Measurements from ENCODE around the gene IGHMBP2. TPM values are rescaled to one million over a fixed set of nuclear protein-coding genes. Genes with fewer than 3 reads are reported as not detected.

Gene IGHMBP2
- total RNA-seq, 4 donors from 2014 or later: 10.2 to 18.4 (median 11.7) TPM

GRCh38 chr11:68961245-68961644 is 57.6 kb downstream of the IGHMBP2 start:
- H3K9me3 ChIP-seq: no peaks in the 10 kb centered on the region
- 61 to 64% methylated on average over 8 of the region's 8 CpGs for whole genome bisulfite sequencing, 2 donors
- H3K27ac ChIP-seq: no peak overlapping the region
- DNase-seq: no peak
- intact Hi-C loops (cut with DNase I): no loop called here
- no peaks in the 10 kb centered on the region for H3K4me1 ChIP-seq
- H3K27me3 ChIP-seq: no peaks in the 10 kb centered on the region
- H3K36me3 ChIP-seq: no peaks in the 10 kb centered on the region
- TF ChIP-seq, protein P1, sequence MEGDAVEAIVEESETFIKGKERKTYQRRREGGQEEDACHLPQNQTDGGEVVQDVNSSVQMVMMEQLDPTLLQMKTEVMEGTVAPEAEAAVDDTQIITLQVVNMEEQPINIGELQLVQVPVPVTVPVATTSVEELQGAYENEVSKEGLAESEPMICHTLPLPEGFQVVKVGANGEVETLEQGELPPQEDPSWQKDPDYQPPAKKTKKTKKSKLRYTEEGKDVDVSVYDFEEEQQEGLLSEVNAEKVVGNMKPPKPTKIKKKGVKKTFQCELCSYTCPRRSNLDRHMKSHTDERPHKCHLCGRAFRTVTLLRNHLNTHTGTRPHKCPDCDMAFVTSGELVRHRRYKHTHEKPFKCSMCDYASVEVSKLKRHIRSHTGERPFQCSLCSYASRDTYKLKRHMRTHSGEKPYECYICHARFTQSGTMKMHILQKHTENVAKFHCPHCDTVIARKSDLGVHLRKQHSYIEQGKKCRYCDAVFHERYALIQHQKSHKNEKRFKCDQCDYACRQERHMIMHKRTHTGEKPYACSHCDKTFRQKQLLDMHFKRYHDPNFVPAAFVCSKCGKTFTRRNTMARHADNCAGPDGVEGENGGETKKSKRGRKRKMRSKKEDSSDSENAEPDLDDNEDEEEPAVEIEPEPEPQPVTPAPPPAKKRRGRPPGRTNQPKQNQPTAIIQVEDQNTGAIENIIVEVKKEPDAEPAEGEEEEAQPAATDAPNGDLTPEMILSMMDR (IDR thresholded peaks at IDR 0.05): no peak
- TF ChIP-seq POLR2A (IDR thresholded peaks at IDR 0.05): no peak
- no peak overlapping the region for H3K4me3 ChIP-seq (replicated peaks in 1 of 3)

DNA sequence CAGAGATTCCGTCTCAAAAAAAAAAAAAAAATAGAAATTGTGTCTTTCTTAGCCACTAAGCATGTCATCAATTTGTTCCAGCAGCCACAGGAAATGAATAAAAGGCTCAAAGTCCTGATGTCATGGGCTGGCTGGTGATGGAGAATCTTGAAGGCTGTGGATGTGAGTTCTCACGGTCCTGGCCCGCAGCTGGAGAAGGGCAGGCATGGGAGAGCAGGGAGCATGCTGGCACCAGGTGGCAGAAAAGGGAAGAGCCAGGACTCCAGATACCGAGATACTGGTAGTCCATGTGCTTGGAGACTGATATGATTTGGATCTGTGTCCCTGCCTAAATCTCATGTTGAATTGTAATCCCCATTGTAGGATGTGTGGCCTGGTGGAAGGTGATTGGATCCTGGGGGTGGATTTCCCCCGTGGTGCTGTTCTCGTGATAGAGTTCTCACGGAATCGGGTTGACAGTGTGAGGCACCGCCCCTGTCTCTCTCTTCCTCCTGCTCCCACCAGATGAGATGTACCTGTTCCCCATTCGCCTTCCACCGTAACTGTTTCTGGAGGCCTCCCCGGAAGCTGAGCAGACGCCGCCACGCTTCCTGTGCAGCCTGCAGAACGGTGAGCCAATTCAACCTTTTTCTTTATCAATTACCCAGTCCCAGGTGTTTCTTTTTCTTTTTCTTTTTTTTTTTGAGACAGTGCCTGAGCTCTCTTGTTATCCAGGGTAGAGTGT is 59.0 kb downstream of the IGHMBP2 start:
- no peaks in the 10 kb centered on the region for H3K9me3 ChIP-seq
- TF ChIP-seq, protein P1 (IDR thresholded peaks at IDR 0.05): no peak
- TF ChIP-seq POLR2A (IDR thresholded peaks at IDR 0.05): no peak
- H3K36me3 ChIP-seq: no peaks in the 10 kb centered on the region
- WGBS, 2 donors: 86 to 88% methylated on average over 16 of the region's 16 CpGs
- H3K4me3 ChIP-seq (replicated peaks in 1 of 3): no peak overlapping the region
- no peak overlapping the region for H3K27ac ChIP-seq
- H3K27me3 ChIP-seq: no peaks in the 10 kb centered on the region
- intact Hi-C loops (cut with DNase I): no loop called here
- DNase-seq: no peak
- no peaks in the 10 kb centered on the region for H3K4me1 ChIP-seq

DNA sequence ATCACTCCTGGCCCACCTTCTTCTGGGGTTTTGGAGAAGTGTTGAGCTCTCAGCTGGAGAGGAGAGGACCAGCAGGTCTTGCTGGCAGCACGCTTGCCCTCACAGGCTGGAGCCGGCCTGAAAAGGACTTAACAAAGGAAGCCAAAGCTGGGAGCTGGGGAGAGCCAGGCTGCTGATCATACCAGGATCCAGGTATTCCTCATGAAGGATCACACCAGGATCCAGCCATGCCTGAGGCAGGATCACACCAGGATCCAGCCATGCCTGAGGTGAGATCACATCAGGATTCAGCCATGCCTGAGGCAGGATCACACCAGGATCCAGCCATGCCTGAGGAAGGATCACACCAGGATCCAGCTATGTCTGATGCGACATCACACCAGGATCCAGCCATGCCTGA is 60.1 kb downstream of the IGHMBP2 start:
- Histone ChIP-seq H3K4me1 (no peaks in the 10 kb centered on the region), H3K9me3 (no peaks in the 10 kb centered on the region), H3K27ac (no peak overlapping the region), H3K36me3 (no peaks in the 10 kb centered on the region), H3K27me3 (no peaks in the 10 kb centered on the region), H3K4me3 (replicated peaks in 1 of 3) (no peak overlapping the region)
- WGBS, 2 donors: 55 to 78% methylated on average over 2 to 3 of the region's 3 CpGs
- intact Hi-C loops (cut with DNase I): no loop called here
- TF ChIP-seq POLR2A (IDR thresholded peaks at IDR 0.05): no peak
- TF ChIP-seq, protein P1 (IDR thresholded peaks at IDR 0.05): no peak
- DNase-seq: no peak

- Histone ChIP-seq H3K27ac (no peak overlapping the region), H3K27me3 (no peaks in the 10 kb centered on the region), H3K4me3 (replicated peaks in 1 of 3) (no peak overlapping the region), H3K9me3 (no peaks in the 10 kb centered on the region), H3K36me3 (no peaks in the 10 kb centered on the region), H3K4me1 (no peaks in the 10 kb centered on the region)
- no peak for DNase-seq
- intact Hi-C loops (cut with DNase I): no loop called here
- 79 to 83% methylated on average over 15 of the region's 15 CpGs for WGBS, 2 donors
- no peak for TF ChIP-seq POLR2A (IDR thresholded peaks at IDR 0.05)
- TF ChIP-seq, protein P1 (IDR thresholded peaks at IDR 0.05): no peak
Observed at GRCh38 chr11:68965901-68966853, 62.5 kb downstream of the IGHMBP2 start.
